ENCODE data around the gene MAP2K3.

MAP2K3 gene

GRCh38 chr17:21282231-21282630 is 2.3 kb upstream of the MAP2K3 start (continued):
- no peak for TF ChIP-seq ZNF311 (tag by site-specific recombination; IDR thresholded peaks at IDR 0.05; ENCODE audit: borderline replicate concordance)
- 0 out of 2 replicates have a peak, but pooled peaks have one; percentile 20 for TF ChIP-seq ZNF501 (tag by site-specific recombination; IDR thresholded peaks at IDR 0.05)
- peak; percentile 60 for TF ChIP-seq ZNF600 (tag by site-specific recombination; IDR thresholded peaks at IDR 0.05)
- peak; percentile 49; the same call in 1 of the 2 replicates for TF ChIP-seq ZFP69B (tag by site-specific recombination; IDR thresholded peaks at IDR 0.05)
- no peak for TF ChIP-seq KLF1 (tag by site-specific recombination; IDR thresholded peaks at IDR 0.05)
- peak; percentile 47; the same call in 1 of the 2 replicates for TF ChIP-seq ZNF394 (tag by site-specific recombination; IDR thresholded peaks at IDR 0.05; ENCODE audit: borderline replicate concordance)
- peak; percentile 81 for TF ChIP-seq ZNF629 (tag by site-specific recombination; IDR thresholded peaks at IDR 0.05)
- TF ChIP-seq ZIC2 (tag by site-specific recombination; IDR thresholded peaks at IDR 0.05) = peak; percentile 45
- TF ChIP-seq ZNF366 (tag by site-specific recombination; conservative IDR thresholded peaks at IDR 0.05) = peak; percentile 79
- no peak for TF ChIP-seq GLI2 (tag by site-specific recombination; IDR thresholded peaks at IDR 0.05; ENCODE audit: borderline replicate concordance, low read depth)
- peak; percentile 29; the same call in 1 of the 2 replicates for TF ChIP-seq GLIS2 (tag by site-specific recombination; IDR thresholded peaks at IDR 0.05)
- TF ChIP-seq ZNF580 (tag by site-specific recombination; IDR thresholded peaks at IDR 0.05) = no peak
- TF ChIP-seq ZFP3 (tag by site-specific recombination; IDR thresholded peaks at IDR 0.05; ENCODE audit: low read depth) = peak; percentile 71
- TF ChIP-seq INSM2 (tag by site-specific recombination; IDR thresholded peaks at IDR 0.05) = peak; percentile 87
- peak; percentile 53; the same call in 1 of the 2 replicates for TF ChIP-seq HIC1 (tag by site-specific recombination; IDR thresholded peaks at IDR 0.05)
- peak; percentile 47; the same call in 1 of the 2 replicates for TF ChIP-seq ZBTB21 (tag by site-specific recombination; IDR thresholded peaks at IDR 0.05)
- TF ChIP-seq SCRT2 (tag by site-specific recombination; IDR thresholded peaks at IDR 0.05) = no peak
- TF ChIP-seq ZBTB17 (tag by site-specific recombination; IDR thresholded peaks at IDR 0.05) = peak; percentile 60; the same call in 1 of the 2 replicates
- peak; percentile 62 for TF ChIP-seq KLF17 (tag by site-specific recombination; IDR thresholded peaks at IDR 0.05)
- peak; percentile 82 for TF ChIP-seq GLIS1 (tag by site-specific recombination; IDR thresholded peaks at IDR 0.05)
- no peak for TF ChIP-seq ZNF148 (tag by site-specific recombination; IDR thresholded peaks at IDR 0.05; ENCODE audit: borderline replicate concordance)

Measured in HEK293 (cell line).